T-helper 17 cell (primary cell): Measurements from ENCODE around the gene APOBEC3B. TPM values are rescaled to one million over a fixed set of nuclear protein-coding genes. Genes with fewer than 3 reads are reported as not detected.
A peak's percentile ranks its signal among the peaks of the same experiment; 100 is the strongest.
"Not testable (repeated sequence)": the region's sequence is repeated elsewhere in the genome, so short reads cannot be mapped to it uniquely, and the experiment has no call there.

Source experiments
- ATAC-seq: fragments of 150-1000 bp; cut with Tn5 transposase; 2 replicates; pipeline ENCODE4 v1.10.0; 2021; ENCODE audit warnings: mild to moderate bottlenecking, moderate library complexity
- DNase-seq, 3 donors: peaks; one replicate each; pipeline versions ENCODE4 v3.0.0 to v3.0.0-alpha.2; 2020 to 2021
- H3K9me3 ChIP-seq: one replicate; pipeline ENCODE4 v1.7.0; 2013; ENCODE audit warnings: low read length, mild to moderate bottlenecking; ENCODE audit not compliant: control insufficient read depth, poor library complexity, severe bottlenecking
- H3K27ac Mint-ChIP-seq: one replicate; pipeline ENCODE4 v1.8.0; 2022; ENCODE audit warnings: mild to moderate bottlenecking, moderate library complexity, mixed read lengths
- H3K27me3 Mint-ChIP-seq: one replicate; pipeline ENCODE4 v1.8.0; 2022; ENCODE audit warnings: mixed read lengths
- H3K36me3 Mint-ChIP-seq: one replicate; pipeline ENCODE4 v1.8.0; 2022; ENCODE audit warnings: low read depth, mixed read lengths
- H3K4me1 Mint-ChIP-seq: one replicate; pipeline ENCODE4 v1.8.0; 2022; ENCODE audit warnings: mild to moderate bottlenecking, mixed read lengths
- H3K4me3 Mint-ChIP-seq: one replicate; pipeline ENCODE4 v1.8.0; 2022; ENCODE audit warnings: mild to moderate bottlenecking, moderate library complexity, mixed read lengths
- total RNA-seq, 4 donors: library from RNA in 2 of 4; stranded (reverse) in 2 of 4; gene quantifications; one replicate each; pipeline ENCODE4 v1.2.3 and lab custom pipeline; 2022 to 2026

APOBEC3B gene
- total RNA-seq, 2 donors from 2014 or later, result 1.2 to 1.5 TPM

DNA sequence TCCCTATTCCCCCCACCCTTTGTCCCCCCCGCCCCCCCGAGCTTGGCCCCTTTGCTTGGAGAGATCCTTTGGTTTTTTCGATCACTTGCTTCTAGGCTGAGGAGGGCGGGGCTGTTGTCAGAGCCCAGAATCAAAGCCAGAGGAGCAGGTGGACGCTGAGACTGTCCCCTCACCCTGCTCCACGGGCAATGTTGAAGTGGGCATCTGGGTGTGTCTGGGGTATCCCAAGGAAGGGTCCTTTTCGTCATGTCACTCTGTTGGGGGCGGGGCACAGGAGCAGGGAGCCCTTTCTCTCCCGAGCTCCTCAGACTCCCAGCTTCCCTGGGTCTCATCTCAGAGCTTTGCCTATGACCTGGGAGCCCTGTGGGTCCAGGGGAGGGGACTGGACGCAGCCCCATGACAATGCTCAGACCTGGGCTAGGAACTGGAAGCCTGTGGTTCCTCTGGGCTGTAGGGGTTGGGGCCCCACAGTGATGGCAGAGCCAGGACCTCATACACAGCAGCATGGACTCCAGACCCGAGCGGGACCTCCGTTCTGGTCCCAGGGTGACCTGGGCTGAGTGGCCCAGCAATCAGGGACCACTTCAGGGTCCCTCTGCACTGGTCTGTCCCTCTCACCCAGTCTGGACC is 27.6 kb upstream of the APOBEC3B start:
- DNase-seq, result no peak
- Mint-ChIP-seq H3K27me3 (peaks cover 18% of the 10 kb centered on the region), H3K27ac (peak overlapping the region; percentile 37), H3K36me3 (no peaks in the 10 kb centered on the region), H3K4me1 (peaks cover 17% of the 10 kb centered on the region), H3K4me3 (no peak overlapping the region)
- no peak for ATAC-seq
- H3K9me3 ChIP-seq, result no peaks in the 10 kb centered on the region

- DNase-seq (no peak), ATAC-seq (no peak)
- no peak overlapping the region for H3K4me3 Mint-ChIP-seq
- peaks cover 12% of the 10 kb centered on the region for H3K27me3 Mint-ChIP-seq
- no peaks in the 10 kb centered on the region for H3K36me3 Mint-ChIP-seq
- no peaks in the 10 kb centered on the region for H3K9me3 ChIP-seq
- peaks cover 17% of the 10 kb centered on the region for H3K4me1 Mint-ChIP-seq
- peak overlapping the region; percentile 57 for H3K27ac Mint-ChIP-seq
Measured at GRCh38 chr22:38955250-38955905, 26.8 kb upstream of the APOBEC3B start.

GRCh38 chr22:38955926-38956325 is 26.2 kb upstream of the APOBEC3B start:
- H3K27me3 Mint-ChIP-seq, result peaks cover 10% of the 10 kb centered on the region
- H3K27ac Mint-ChIP-seq, result peak overlapping the region; percentile 57

DNA sequence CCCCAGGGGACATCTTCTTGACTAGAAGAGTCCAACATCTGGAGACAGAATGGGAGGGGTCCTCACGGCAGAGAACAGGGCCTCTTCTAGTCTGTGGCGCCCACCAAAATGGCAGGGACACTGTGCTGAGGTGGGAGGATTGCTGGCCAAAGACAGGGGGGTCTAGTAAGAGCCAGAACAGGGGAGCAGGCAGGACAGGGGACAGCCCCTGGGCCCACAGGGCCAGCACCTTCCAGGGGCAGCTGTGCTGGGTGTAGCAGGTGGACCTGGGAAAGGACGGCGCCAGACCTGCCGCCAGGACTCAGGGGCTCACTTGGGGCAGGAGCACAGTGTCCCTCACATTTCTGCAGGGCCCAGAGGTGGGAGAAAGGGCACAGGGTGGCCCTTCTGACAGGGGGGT is 25.6 kb upstream of the APOBEC3B start:
- Mint-ChIP-seq H3K27me3 (peaks cover 10% of the 10 kb centered on the region), H3K4me1 (peaks cover 17% of the 10 kb centered on the region), H3K27ac (peak overlapping the region; percentile 57), H3K36me3 (no peaks in the 10 kb centered on the region), H3K4me3 (no peak overlapping the region)
- no peak for DNase-seq
- no peaks in the 10 kb centered on the region for H3K9me3 ChIP-seq
- no peak for ATAC-seq

More at GRCh38 chr22:38955926-38956325, 26.2 kb upstream of the APOBEC3B start:
- Mint-ChIP-seq H3K4me3 (no peak overlapping the region), H3K4me1 (peaks cover 17% of the 10 kb centered on the region), H3K36me3 (no peaks in the 10 kb centered on the region)
- H3K9me3 ChIP-seq, result no peaks in the 10 kb centered on the region
- DNase-seq (no peak), ATAC-seq (no peak)

DNA sequence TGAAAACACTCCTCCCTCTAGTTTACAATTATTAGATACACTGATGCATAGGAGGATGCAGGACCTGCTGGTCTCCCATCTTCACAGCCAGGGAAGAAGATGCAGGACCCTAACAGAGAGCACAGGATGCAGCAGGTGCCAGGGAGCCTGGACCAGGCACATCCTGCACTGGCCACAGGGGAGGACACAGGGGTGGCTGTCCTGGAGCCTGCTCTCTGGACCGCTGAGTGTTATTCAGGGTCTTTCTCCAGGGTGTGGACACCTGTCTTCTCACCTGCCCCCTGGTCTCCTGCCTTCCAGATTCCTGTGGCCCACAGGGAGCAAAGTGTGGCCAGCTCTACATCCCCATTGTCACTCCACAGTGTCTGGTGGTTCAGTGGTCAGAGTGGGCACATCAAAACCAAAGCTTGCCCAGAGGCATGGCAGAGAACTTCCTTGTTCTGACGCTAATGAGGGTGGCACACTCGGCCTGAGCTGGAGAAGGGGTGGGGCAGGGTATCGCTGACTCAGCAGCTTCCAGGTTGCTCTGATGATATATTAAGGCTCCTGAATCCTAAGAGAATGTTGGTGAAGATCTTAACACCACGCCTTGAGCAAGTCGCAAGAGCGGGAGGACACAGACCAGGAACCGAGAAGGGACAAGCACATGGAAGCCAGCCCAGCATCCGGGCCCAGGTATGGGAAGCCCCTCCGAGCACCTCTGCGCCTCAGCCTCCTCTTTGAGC is 24.9 kb upstream of the APOBEC3B start, which contains the start of gene APOBEC3A:
TSS of gene APOBEC3A (plus strand) at position 564 of the 725 bp plus-strand sequence. CDS start at position 647, 83 bp downstream.
- Mint-ChIP-seq H3K36me3 (no peaks in the 10 kb centered on the region), H3K4me3 (peak within 1 kb of the TSS; percentile 25), H3K27ac (peak within 1 kb of the TSS; percentile 57), H3K27me3 (peaks cover 6% of the 10 kb centered on the region), H3K4me1 (peaks cover 17% of the 10 kb centered on the region)
- DNase-seq (no peak), ATAC-seq (no peak)
- no peaks in the 10 kb centered on the region for H3K9me3 ChIP-seq

DNA sequence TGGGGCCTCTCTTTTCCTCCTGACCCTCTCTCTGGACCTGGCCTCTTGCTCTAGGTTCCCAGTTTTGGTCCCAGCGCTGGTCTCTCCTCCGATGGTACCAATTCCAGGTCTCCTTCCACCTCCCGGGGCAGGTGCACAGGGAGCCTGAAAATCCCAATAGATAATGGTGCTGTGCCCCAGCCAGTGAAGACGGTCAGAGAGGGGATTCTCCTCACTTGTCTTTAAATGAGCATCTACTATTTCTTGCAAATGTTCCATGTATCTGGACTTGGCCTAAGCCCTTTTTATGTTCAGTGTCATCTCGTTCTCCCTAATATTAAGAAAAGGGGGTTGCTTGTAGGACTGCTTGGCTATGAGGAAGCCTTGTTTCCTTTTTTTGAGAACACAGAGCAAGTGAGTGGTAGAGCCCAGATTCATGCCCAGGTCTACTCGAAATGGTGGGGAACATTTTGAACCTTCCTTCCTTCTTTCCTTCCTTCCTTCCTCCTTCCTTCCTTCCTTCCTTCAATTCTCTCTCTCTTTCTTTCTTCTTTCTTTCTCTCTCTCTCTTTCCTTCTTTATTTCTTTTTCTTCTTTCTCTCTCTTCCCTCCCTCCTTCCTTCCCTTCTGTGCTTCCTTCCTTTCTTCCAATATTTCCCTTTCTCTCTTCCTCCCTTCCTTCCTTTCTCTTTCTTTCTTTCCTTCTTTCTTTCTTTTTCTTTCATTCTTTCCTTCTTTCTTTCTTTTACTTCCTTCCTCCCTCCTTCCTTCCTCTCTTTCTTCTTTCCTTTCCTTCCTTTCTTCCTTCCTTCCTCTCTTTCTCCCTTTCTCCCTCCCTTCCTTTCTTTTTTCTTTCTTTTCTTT is 24.1 kb upstream of the APOBEC3B start:
- Mint-ChIP-seq H3K4me3 (no peak overlapping the region), H3K27me3 (no peaks in the 10 kb centered on the region), H3K4me1 (peaks cover 14% of the 10 kb centered on the region), H3K27ac (peak overlapping the region; percentile 49), H3K36me3 (no peaks in the 10 kb centered on the region)
- no peak for ATAC-seq
- no peaks in the 10 kb centered on the region for H3K9me3 ChIP-seq
- no peak for DNase-seq

- H3K9me3 ChIP-seq, ATAC-seq, H3K4me3 Mint-ChIP-seq, DNase-seq, H3K36me3 Mint-ChIP-seq, H3K27me3 Mint-ChIP-seq: not testable (repeated sequence)
- Mint-ChIP-seq H3K27ac (peak overlapping the region; percentile 49), H3K4me1 (peaks cover 12% of the 10 kb centered on the region)
Measured at GRCh38 chr22:38958651-38958943, 23.6 kb upstream of the APOBEC3B start.

GRCh38 chr22:38959590-38959989 is 22.6 kb upstream of the APOBEC3B start:
- Mint-ChIP-seq H3K4me1 (peaks cover 8% of the 10 kb centered on the region), H3K4me3 (no peak overlapping the region), H3K27ac (no peak overlapping the region), H3K36me3 (peaks cover 3% of the 10 kb centered on the region), H3K27me3 (peaks cover 6% of the 10 kb centered on the region)
- no peaks in the 10 kb centered on the region for H3K9me3 ChIP-seq
- ATAC-seq (no peak), DNase-seq (no peak)

- not testable (repeated sequence) for H3K9me3 ChIP-seq, ATAC-seq, H3K27ac Mint-ChIP-seq, H3K4me1 Mint-ChIP-seq, H3K27me3 Mint-ChIP-seq, DNase-seq, H3K4me3 Mint-ChIP-seq, H3K36me3 Mint-ChIP-seq
Measured at GRCh38 chr22:38960673-38961072, 21.5 kb upstream of the APOBEC3B start.

- Mint-ChIP-seq H3K27me3 (peaks cover 13% of the 10 kb centered on the region), H3K4me1 (peaks cover 12% of the 10 kb centered on the region)
- H3K36me3 Mint-ChIP-seq, DNase-seq, H3K4me3 Mint-ChIP-seq, H3K9me3 ChIP-seq, ATAC-seq, H3K27ac Mint-ChIP-seq: not testable (repeated sequence)
Measured at GRCh38 chr22:38963291-38963738, 18.8 kb upstream of the APOBEC3B start.

GRCh38 chr22:38963872-38964271 is 18.3 kb upstream of the APOBEC3B start:
- H3K9me3 ChIP-seq, result no peaks in the 10 kb centered on the region
- H3K27me3 Mint-ChIP-seq, result peaks cover 13% of the 10 kb centered on the region
- no peak overlapping the region for H3K4me3 Mint-ChIP-seq
- ATAC-seq (no peak), DNase-seq (no peak)
- H3K36me3 Mint-ChIP-seq, result peaks cover 3% of the 10 kb centered on the region
- no peak overlapping the region for H3K27ac Mint-ChIP-seq
- H3K4me1 Mint-ChIP-seq, result peaks cover 9% of the 10 kb centered on the region

- peaks cover 3% of the 10 kb centered on the region for H3K36me3 Mint-ChIP-seq
- no peak for DNase-seq
- H3K27me3 Mint-ChIP-seq, result peaks cover 17% of the 10 kb centered on the region
- peaks cover 8% of the 10 kb centered on the region for H3K4me1 Mint-ChIP-seq
- H3K27ac Mint-ChIP-seq, result no peak overlapping the region
- no peak overlapping the region for H3K4me3 Mint-ChIP-seq
- H3K9me3 ChIP-seq, result no peaks in the 10 kb centered on the region
- no peak for ATAC-seq
Measured at GRCh38 chr22:38964306-38964705, 17.8 kb upstream of the APOBEC3B start.

DNA sequence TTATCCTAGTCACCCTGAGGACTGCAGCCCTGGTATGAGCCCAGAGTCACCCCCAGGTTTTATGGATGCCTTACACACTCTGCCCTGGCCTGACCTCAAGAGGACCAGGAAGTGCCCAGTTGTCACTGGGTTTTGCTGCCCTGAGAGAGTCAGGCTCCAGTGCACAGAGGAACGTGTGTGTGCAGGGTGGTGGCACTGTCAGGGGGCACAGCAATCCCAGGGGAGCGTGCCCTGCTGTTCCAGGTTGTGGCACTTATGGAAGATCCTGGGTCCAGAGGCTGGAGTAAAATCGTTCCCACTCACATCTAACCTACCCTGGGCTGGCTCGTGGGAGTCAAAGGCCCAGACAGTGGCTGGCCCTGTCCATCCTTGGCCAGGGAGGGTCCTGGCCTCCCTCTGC is 17.2 kb upstream of the APOBEC3B start:
- Mint-ChIP-seq H3K36me3 (peaks cover 3% of the 10 kb centered on the region), H3K27me3 (peaks cover 22% of the 10 kb centered on the region), H3K4me1 (peaks cover 8% of the 10 kb centered on the region), H3K27ac (no peak overlapping the region), H3K4me3 (no peak overlapping the region)
- no peaks in the 10 kb centered on the region for H3K9me3 ChIP-seq
- DNase-seq (no peak), ATAC-seq (no peak)
